PC-3 (cell line): Measurements from ENCODE around the gene UMODL1. TPM values are rescaled to one million over a fixed set of nuclear protein-coding genes. Genes with fewer than 3 reads are reported as not detected.

ENCODE experiments used
- ATAC-seq: fragments of 200-7000 bp; cut with Tn5 transposase; 2 replicates; pipeline ENCODE4 v1.9.1; 2020; ENCODE audit warnings: mild to moderate bottlenecking, moderate library complexity
- BruUV-seq: library from RNA; stranded (reverse); fragments of 400-500 nt; replicated peaks from 2 replicates; lab custom pipeline; 2021; lab: Mats Ljungman, UMichigan
- CTCF ChIA-PET: fragments of 300-600 bp; sonication (Branson Sonifier 250); formaldehyde crosslinking; loops from one replicate; lab custom pipeline; 2022; ENCODE audit warnings: antibody characterized with exemption; lab: Charles Lee
- POLR2A ChIA-PET: fragments of 300-600 bp; sonication (Branson Sonifier 250); formaldehyde crosslinking; loops from one replicate; lab custom pipeline; 2022; ENCODE audit warnings: antibody characterized with exemption; ENCODE audit not compliant: unreplicated experiment; lab: Charles Lee
- DNase-seq: peaks from one replicate; pipeline ENCODE4 v3.0.0-alpha.2; 2015
- H2AFZ ChIP-seq: fragments of 300-600 bp; sonication (generic); 2 replicates; pipeline ENCODE4 v1.6.0; 2016; ENCODE audit warnings: antibody characterized with exemption, low read length
- H3F3A ChIP-seq: fragments of 300-600 bp; sonication (generic); one replicate; pipeline ENCODE4 v1.6.0; 2017; ENCODE audit warnings: antibody characterized with exemption, low read length, control low read depth, mild to moderate bottlenecking; ENCODE audit not compliant: unreplicated experiment
- H3K27ac ChIP-seq: fragments of 300-600 bp; sonication (generic); 2 replicates; pipeline ENCODE4 v1.5.1; 2016; ENCODE audit warnings: mild to moderate bottlenecking, low read length
- H3K27me3 ChIP-seq: fragments of 300-600 bp; sonication (generic); 2 replicates; pipeline ENCODE4 v1.6.1; 2016; ENCODE audit warnings: low read length, mixed read lengths
- H3K36me3 ChIP-seq: fragments of 300-600 bp; sonication (generic); 2 replicates; pipeline ENCODE4 v1.6.1; 2016; ENCODE audit warnings: low read depth, mixed run types, low read length, mixed read lengths
- H3K4me1 ChIP-seq: fragments of 300-600 bp; sonication (generic); 2 replicates; pipeline ENCODE4 v1.5.1; 2016; ENCODE audit warnings: low read length; ENCODE audit not compliant: insufficient read depth
- H3K4me2 ChIP-seq: fragments of 300-600 bp; sonication (generic); 2 replicates; pipeline ENCODE4 v1.6.0; 2016; ENCODE audit warnings: low read length
- H3K4me3 ChIP-seq: fragments of 300-600 bp; sonication (generic); 2 replicates; pipeline ENCODE4 v1.5.1; 2016; ENCODE audit warnings: mild to moderate bottlenecking, low read length, mixed read lengths
- H3K79me2 ChIP-seq: fragments of 300-600 bp; sonication (generic); 2 replicates; pipeline ENCODE4 v1.6.1; 2017; ENCODE audit warnings: low read length, mixed read lengths
- H3K9ac ChIP-seq: fragments of 300-600 bp; sonication (generic); 2 replicates; pipeline ENCODE4 v1.6.0; 2016; ENCODE audit warnings: mild to moderate bottlenecking, low read length
- H3K9me2 ChIP-seq: fragments of 300-600 bp; sonication (generic); replicated peaks from 2 replicates; pipeline ENCODE4 v1.6.1; 2016; ENCODE audit warnings: mixed run types, low read length, mixed read lengths
- H3K9me3 ChIP-seq: fragments of 300-600 bp; sonication (generic); 2 replicates; pipeline ENCODE4 v1.6.1; 2016; ENCODE audit warnings: low read length, mixed read lengths
- H4K20me1 ChIP-seq: fragments of 300-600 bp; sonication (generic); 2 replicates; pipeline ENCODE4 v1.6.1; 2016; ENCODE audit warnings: low read length, mixed read lengths
- EZH2 ChIP-seq: fragments of 300-600 bp; sonication (generic); IDR thresholded peaks from one replicate; pipeline ENCODE4 v1.6.1; 2017; ENCODE audit warnings: antibody characterized with exemption, mild to moderate bottlenecking, low read length; ENCODE audit not compliant: unreplicated experiment
- EZH2phosphoT487 ChIP-seq: fragments of 300-600 bp; sonication (generic); IDR thresholded peaks from 2 replicates; pipeline ENCODE4 v1.6.1; 2018; ENCODE audit warnings: mild to moderate bottlenecking, antibody characterized with exemption, low read length, borderline replicate concordance
- intact Hi-C: fragments of 100-400 bp; cut with micrococcal nuclease; formaldehyde crosslinking; loops from 2 replicates; pipeline ENCODE4 v1.9.0; 2023
- total RNA-seq: library from RNA; depleted of rRNA; stranded (reverse); fragments of >200 nt; gene quantifications from 2 replicates; pipeline ENCODE4 v1.2.3, GENCODE V29; 2014
- TF ChIP-seq, protein P1 (sequence below): fragments of 300-600 bp; sonication (generic); conservative IDR thresholded peaks from 2 replicates; pipeline ENCODE4 v1.5.1; 2017; ENCODE audit warnings: antibody characterized with exemption, low read depth, mild to moderate bottlenecking, low read length

The UMODL1 gene
- total RNA-seq, 1 experiment from 2014 or later: not detected

DNA sequence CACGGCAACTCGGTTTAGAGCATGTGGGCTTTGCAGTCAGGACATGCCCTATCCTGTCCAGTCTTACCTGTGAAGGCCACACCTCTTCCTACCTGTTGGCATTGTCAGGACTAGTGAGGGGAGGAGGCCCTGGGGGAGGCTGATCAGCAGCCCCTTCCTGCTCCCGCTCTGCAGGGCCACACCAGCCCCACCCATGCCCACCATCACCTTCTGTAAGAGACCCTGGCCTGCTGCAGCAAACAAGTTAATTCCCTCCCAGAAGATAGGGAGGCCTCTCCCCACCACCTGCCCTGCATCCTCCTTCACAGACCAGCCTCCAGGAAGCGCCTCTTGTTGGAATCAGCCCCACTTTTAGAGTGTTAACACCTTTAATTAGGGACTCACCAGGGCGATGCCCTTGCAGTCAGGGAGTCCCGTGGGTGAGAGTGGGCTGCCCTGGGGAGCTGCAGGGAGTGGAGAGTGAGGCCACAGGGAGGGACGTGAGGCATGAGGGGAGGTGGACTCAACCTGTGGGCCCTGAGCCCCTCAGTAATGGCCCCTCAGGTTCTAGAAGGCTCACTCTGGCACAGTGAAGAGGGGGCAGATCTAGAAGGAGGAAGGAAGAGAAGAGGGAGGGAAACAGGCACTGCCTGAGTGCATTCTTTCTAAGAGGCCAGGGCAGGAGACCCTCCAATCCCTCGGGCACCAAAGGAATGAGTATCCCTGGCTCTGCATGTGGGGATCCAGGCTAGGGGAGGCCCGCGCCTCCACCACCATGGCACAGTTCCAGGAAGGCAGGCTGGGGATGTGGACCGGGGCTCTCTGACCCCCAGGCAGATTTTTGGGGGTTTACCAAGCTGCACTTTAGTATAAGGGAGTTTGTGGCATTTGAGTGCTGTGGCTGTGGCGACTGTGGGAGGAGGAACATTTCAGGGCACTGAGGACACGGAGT lies 8.2 kb downstream of the UMODL1 start:
- Histone ChIP-seq H3K9me2 (no peaks in the 10 kb centered on the region), H3K36me3 (no peaks in the 10 kb centered on the region), H3K79me2 (no peaks in the 10 kb centered on the region), H3K27me3 (no peaks in the 10 kb centered on the region), H3K4me2 (no peak overlapping the region), H3K4me1 (no peaks in the 10 kb centered on the region), H2AFZ (no peak overlapping the region), H4K20me1 (no peaks in the 10 kb centered on the region), H3K4me3 (no peak overlapping the region), H3F3A (no peaks in the 10 kb centered on the region), H3K27ac (no peak overlapping the region), H3K9ac (no peak overlapping the region), H3K9me3 (no peaks in the 10 kb centered on the region)
- POLR2A ChIA-PET: no interaction called here
- no peak for TF ChIP-seq EZH2phosphoT487
- TF ChIP-seq, protein P1, sequence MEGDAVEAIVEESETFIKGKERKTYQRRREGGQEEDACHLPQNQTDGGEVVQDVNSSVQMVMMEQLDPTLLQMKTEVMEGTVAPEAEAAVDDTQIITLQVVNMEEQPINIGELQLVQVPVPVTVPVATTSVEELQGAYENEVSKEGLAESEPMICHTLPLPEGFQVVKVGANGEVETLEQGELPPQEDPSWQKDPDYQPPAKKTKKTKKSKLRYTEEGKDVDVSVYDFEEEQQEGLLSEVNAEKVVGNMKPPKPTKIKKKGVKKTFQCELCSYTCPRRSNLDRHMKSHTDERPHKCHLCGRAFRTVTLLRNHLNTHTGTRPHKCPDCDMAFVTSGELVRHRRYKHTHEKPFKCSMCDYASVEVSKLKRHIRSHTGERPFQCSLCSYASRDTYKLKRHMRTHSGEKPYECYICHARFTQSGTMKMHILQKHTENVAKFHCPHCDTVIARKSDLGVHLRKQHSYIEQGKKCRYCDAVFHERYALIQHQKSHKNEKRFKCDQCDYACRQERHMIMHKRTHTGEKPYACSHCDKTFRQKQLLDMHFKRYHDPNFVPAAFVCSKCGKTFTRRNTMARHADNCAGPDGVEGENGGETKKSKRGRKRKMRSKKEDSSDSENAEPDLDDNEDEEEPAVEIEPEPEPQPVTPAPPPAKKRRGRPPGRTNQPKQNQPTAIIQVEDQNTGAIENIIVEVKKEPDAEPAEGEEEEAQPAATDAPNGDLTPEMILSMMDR: no peak
- CTCF ChIA-PET: no interaction called here
- ATAC-seq (no peak), DNase-seq (no peak)
- intact Hi-C loops: no loop called here
- no TSS peak for BruUV-seq

DNA sequence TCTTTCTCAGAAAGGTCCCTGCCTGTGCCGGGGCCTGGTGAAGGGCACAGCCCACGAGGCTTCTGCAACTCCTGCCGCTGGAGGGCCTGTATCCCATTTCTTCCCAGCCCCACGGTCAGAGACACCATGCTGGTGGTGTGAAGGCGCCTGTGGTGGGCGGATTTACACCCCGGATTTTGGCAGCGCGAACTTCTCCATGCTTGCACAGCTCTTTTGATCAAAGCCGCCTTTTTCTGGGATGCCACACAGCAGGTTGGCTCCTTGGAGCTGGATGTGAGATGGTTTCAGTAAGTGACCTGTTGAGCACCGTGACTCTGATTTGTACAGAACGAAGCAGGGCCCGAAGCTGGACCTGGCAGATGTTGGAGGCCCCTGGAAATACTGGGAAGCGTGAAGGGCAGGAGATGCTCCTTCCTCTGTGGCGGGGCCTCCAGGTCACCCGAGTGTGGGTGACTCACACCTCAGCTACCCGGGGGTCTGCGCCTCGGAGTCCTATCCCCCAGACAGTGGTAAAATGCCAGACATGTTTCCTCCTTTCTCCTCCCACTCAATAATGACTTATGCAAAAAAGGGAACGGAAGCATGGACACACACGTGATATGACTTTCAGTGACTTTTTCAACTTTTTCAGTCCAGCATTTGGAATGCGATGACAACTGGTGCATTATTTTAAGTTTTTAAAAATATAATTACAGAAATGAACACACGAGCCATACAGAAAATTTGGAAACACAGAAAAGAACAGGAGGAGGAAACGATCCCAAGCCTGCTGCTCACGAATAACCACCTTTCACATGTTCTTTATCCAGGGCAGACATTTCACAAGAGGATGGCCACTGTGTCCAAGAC lies 9.0 kb downstream of the UMODL1 start:
- H3K9me3 ChIP-seq: no peaks in the 10 kb centered on the region
- H3K9ac ChIP-seq: no peak overlapping the region
- BruUV-seq: no TSS peak
- H3K36me3 ChIP-seq: no peaks in the 10 kb centered on the region
- POLR2A ChIA-PET: no interaction called here
- no peaks in the 10 kb centered on the region for H3K4me1 ChIP-seq
- H3F3A ChIP-seq: no peaks in the 10 kb centered on the region
- ATAC-seq (no peak), DNase-seq (no peak)
- no peaks in the 10 kb centered on the region for H3K9me2 ChIP-seq
- no peaks in the 10 kb centered on the region for H3K79me2 ChIP-seq
- TF ChIP-seq EZH2: no peak
- TF ChIP-seq EZH2phosphoT487: no peak
- TF ChIP-seq, protein P1: no peak
- CTCF ChIA-PET: no interaction called here
- H2AFZ ChIP-seq: no peak overlapping the region
- no peak overlapping the region for H3K4me3 ChIP-seq
- no peaks in the 10 kb centered on the region for H4K20me1 ChIP-seq
- H3K27me3 ChIP-seq: no peaks in the 10 kb centered on the region
- H3K27ac ChIP-seq: no peak overlapping the region
- intact Hi-C loops: no loop called here
- no peak overlapping the region for H3K4me2 ChIP-seq

DNA sequence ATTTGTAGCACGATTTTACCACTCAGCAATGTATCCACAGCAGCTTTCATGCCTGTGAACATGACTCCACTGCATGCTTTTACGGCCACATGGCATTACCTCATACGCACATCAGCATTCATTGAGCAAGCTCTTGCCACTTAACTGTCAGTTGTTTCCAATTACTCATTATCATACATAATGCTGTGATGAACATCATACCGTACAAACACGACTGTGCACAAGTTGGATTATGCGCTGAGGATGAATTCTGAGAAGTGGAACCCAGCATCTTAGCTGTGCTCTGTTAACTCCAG lies 9.6 kb downstream of the UMODL1 start:
- Histone ChIP-seq H2AFZ (no peak overlapping the region), H3K4me3 (no peak overlapping the region), H3K9me2 (no peaks in the 10 kb centered on the region), H3K27ac (no peak overlapping the region), H3K4me1 (0 out of 2 replicates have a peak, but pooled peaks cover under 1% of the 10 kb centered on the region), H4K20me1 (no peaks in the 10 kb centered on the region), H3K9me3 (no peaks in the 10 kb centered on the region), H3F3A (no peaks in the 10 kb centered on the region), H3K79me2 (no peaks in the 10 kb centered on the region), H3K4me2 (no peak overlapping the region), H3K9ac (no peak overlapping the region), H3K36me3 (no peaks in the 10 kb centered on the region), H3K27me3 (no peaks in the 10 kb centered on the region)
- TF ChIP-seq EZH2 (no peak), EZH2phosphoT487 (no peak)
- TF ChIP-seq, protein P1: no peak
- ChIA-PET CTCF (no interaction called here), POLR2A (no interaction called here)
- no peak for DNase-seq
- ATAC-seq: no peak
- no TSS peak for BruUV-seq
- intact Hi-C loops: no loop called here
